HCT116 (cell line): Measurements from ENCODE around the gene IFNA13. TPM values are rescaled to one million over a fixed set of nuclear protein-coding genes. Genes with fewer than 3 reads are reported as not detected.

Experiments used
- ATAC-seq: fragments of 200-7000 bp; cut with Tn5 transposase; 2 replicates; pipeline ENCODE4 v1.9.1; 2020; ENCODE audit warnings: mild to moderate bottlenecking, moderate library complexity
- BruUV-seq: library from RNA; stranded (reverse); fragments of 400-500 nt; replicated peaks from 2 replicates; lab custom pipeline; 2021; lab: Mats Ljungman, UMichigan
- CTCF ChIA-PET: fragments of 300-600 bp; sonication (Branson Sonifier 250); formaldehyde crosslinking; loops from one replicate; lab custom pipeline; 2021; ENCODE audit warnings: antibody characterized with exemption; lab: Charles Lee
- POLR2A ChIA-PET: fragments of 300-600, 350-600 bp; sonication (Branson Sonifier 250); formaldehyde crosslinking; loops from one replicate; lab custom pipeline; 2021; ENCODE audit warnings: antibody characterized with exemption; lab: Charles Lee
- RAD21 ChIA-PET, 2 experiments: fragments of 300-600 bp; sonication (Branson Sonifier 250); formaldehyde crosslinking; loops; one replicate each; lab custom pipeline; 2023; ENCODE audit warnings: low total read pairs in 2 of 2; ENCODE audit not compliant: uncharacterized antibody in 2 of 2, unreplicated experiment in 2 of 2, low non-redundant PET in 1 of 2; lab: Charles Lee
- DNase-seq: peaks from one replicate; pipeline ENCODE4 v3.0.0-alpha.2; 2010; ENCODE audit warnings: low read depth, low spot score
- H2AFZ ChIP-seq: fragments of 200-600 bp; shearing (Covaris generic), sonication (generic); 2 replicates; pipeline ENCODE4 v1.6.1; 2017; ENCODE audit warnings: low read depth, mixed run types, mixed read lengths, antibody characterized with exemption, low read length; ENCODE audit not compliant: poor library complexity, severe bottlenecking
- H3K27ac ChIP-seq: 2 replicates; pipeline ENCODE4 v1.5.1; 2012; ENCODE audit warnings: low read depth, low read length
- H3K27me3 ChIP-seq: fragments of 200-600 bp; sonication (generic); 2 replicates; pipeline ENCODE4 v1.6.1; 2016; ENCODE audit warnings: mixed run types, low read length, mixed read lengths; ENCODE audit not compliant: insufficient read depth
- H3K36me3 ChIP-seq, 2 experiments: fragments of 200-500 bp in 1 of 2; fragments of 200-600 bp in 1 of 2; sonication (Bioruptor generic) in 1 of 2; sonication (generic) in 1 of 2; 2 replicates each; pipeline versions ENCODE4 v1.5.1 to v1.6.1; 2014 to 2016; ENCODE audit warnings: low read length in 2 of 2, inconsistent platforms in 1 of 2, mixed read lengths in 1 of 2, mixed run types in 1 of 2; ENCODE audit not compliant: insufficient read depth in 2 of 2, control insufficient read depth in 1 of 2
- H3K4me1 ChIP-seq, 2 experiments: fragments of 200-600 bp in 1 of 2; sonication (generic) in 1 of 2; 2 replicates each; pipeline versions ENCODE4 v1.5.1 to v1.6.1; 2012 to 2017; ENCODE audit warnings: low read length in 2 of 2, inconsistent platforms in 1 of 2, mild to moderate bottlenecking in 1 of 2, mixed read lengths in 1 of 2, mixed run types in 1 of 2, moderate library complexity in 1 of 2; ENCODE audit not compliant: insufficient read depth in 2 of 2, control insufficient read depth in 1 of 2
- H3K4me2 ChIP-seq: fragments of 200-600 bp; sonication (generic); 2 replicates; pipeline ENCODE4 v1.6.1; 2017; ENCODE audit warnings: mixed run types, low read length, mixed read lengths
- H3K4me3 ChIP-seq, 2 experiments: fragments of 200-600 bp in 1 of 2; sonication (generic) in 1 of 2; replicated peaks in 1 of 2; 2 replicates each; pipeline ENCODE4 v1.5.1; 2011 to 2016; ENCODE audit warnings: low read length in 2 of 2, control low read depth in 1 of 2, low read depth in 1 of 2, mild to moderate bottlenecking in 1 of 2, mixed read lengths in 1 of 2, mixed run types in 1 of 2
- H3K79me2 ChIP-seq: fragments of 200-600 bp; sonication (generic); 2 replicates; pipeline ENCODE4 v1.6.1; 2017; ENCODE audit warnings: mild to moderate bottlenecking, mixed run types, low read length, moderate library complexity, mixed read lengths; ENCODE audit not compliant: insufficient read depth
- H3K9ac ChIP-seq: fragments of 200-600 bp; sonication (generic); 2 replicates; pipeline ENCODE4 v1.6.1; 2016; ENCODE audit warnings: low read length, mixed read lengths
- H3K9me2 ChIP-seq: fragments of 200-600 bp; sonication (generic), shearing (Covaris generic); 2 replicates; pipeline ENCODE4 v1.6.1; 2017; ENCODE audit warnings: mixed run types, mild to moderate bottlenecking, moderate library complexity; ENCODE audit not compliant: insufficient read depth
- H3K9me3 ChIP-seq, 2 experiments: fragments of 200-500 bp in 1 of 2; fragments of 200-600 bp in 1 of 2; sonication (Bioruptor generic) in 1 of 2; sonication (generic) in 1 of 2; 2 replicates each; pipeline ENCODE4 v1.6.1; 2014 to 2017; ENCODE audit warnings: low read length in 2 of 2, mixed read lengths in 2 of 2, inconsistent platforms in 1 of 2, low read depth in 1 of 2, mild to moderate bottlenecking in 1 of 2, mixed run types in 1 of 2, moderate library complexity in 1 of 2; ENCODE audit not compliant: control insufficient read depth in 1 of 2, insufficient read depth in 1 of 2
- H4K20me1 ChIP-seq: fragments of 200-600 bp; sonication (generic), shearing (Covaris generic); 2 replicates; pipeline ENCODE4 v1.6.1; 2017; ENCODE audit warnings: mixed run types, mild to moderate bottlenecking, moderate library complexity; ENCODE audit not compliant: insufficient read depth
- CEBPB ChIP-seq: IDR thresholded peaks from 2 replicates; pipeline ENCODE4 v1.6.1; 2012; ENCODE audit warnings: low read depth
- EGR1 ChIP-seq: IDR thresholded peaks from 2 replicates; pipeline ENCODE4 v1.6.1; 2012; ENCODE audit warnings: low read depth
- ELF1 ChIP-seq: IDR thresholded peaks from 2 replicates; pipeline ENCODE4 v1.6.1; 2012; ENCODE audit warnings: low read depth, borderline replicate concordance
- FOSL1 ChIP-seq: IDR thresholded peaks from 2 replicates; pipeline ENCODE4 v1.6.1; 2012; ENCODE audit warnings: low read depth
- POLR2A ChIP-seq: IDR thresholded peaks from 2 replicates; pipeline ENCODE4 v1.7.0; 2011; ENCODE audit warnings: borderline replicate concordance; ENCODE audit not compliant: insufficient read depth, insufficient read length; ENCODE audit errors: extremely low read depth
- POLR2AphosphoS5 ChIP-seq: IDR thresholded peaks from 2 replicates; pipeline ENCODE4 v1.6.1; 2011; ENCODE audit warnings: mild to moderate bottlenecking, low read depth, low read length, moderate library complexity
- RAD21 ChIP-seq: IDR thresholded peaks from 2 replicates; pipeline ENCODE4 v1.6.1; 2012; ENCODE audit warnings: low read depth, mild to moderate bottlenecking
- TCF7L2 ChIP-seq: IDR thresholded peaks from 2 replicates; pipeline ENCODE4 v1.7.0; 2011; ENCODE audit warnings: borderline replicate concordance, inconsistent platforms; ENCODE audit not compliant: insufficient read depth, insufficient read length; ENCODE audit errors: extremely low read depth
- ZFX ChIP-seq: fragments of 450-650 bp; IDR thresholded peaks from 2 replicates; pipeline ENCODE4 v1.6.1; 2017
- intact Hi-C: fragments of 100-400 bp; cut with micrococcal nuclease; formaldehyde crosslinking; loops from 2 replicates; pipeline ENCODE4 v1.10.0; 2022
- total RNA-seq: library from RNA; stranded (reverse); gene quantifications from one replicate; pipeline ENCODE4 v1.2.1, GENCODE V29; 2021; ENCODE audit not compliant: unreplicated experiment
- TF ChIP-seq, protein P1 (sequence below): IDR thresholded peaks from 2 replicates; pipeline ENCODE4 v1.6.1; 2012
- TF ChIP-seq, protein P2 (sequence below): IDR thresholded peaks from 2 replicates; pipeline ENCODE4 v1.6.1; 2011; ENCODE audit warnings: mild to moderate bottlenecking, low read length, moderate library complexity; ENCODE audit not compliant: insufficient replicate concordance; ENCODE audit errors: extremely low read depth
- TF ChIP-seq, protein P3 (sequence below): IDR thresholded peaks from 2 replicates; pipeline ENCODE4 v1.6.1; 2012

The IFNA13 gene
- total RNA-seq, 1 experiment from 2014 or later: not detected

DNA sequence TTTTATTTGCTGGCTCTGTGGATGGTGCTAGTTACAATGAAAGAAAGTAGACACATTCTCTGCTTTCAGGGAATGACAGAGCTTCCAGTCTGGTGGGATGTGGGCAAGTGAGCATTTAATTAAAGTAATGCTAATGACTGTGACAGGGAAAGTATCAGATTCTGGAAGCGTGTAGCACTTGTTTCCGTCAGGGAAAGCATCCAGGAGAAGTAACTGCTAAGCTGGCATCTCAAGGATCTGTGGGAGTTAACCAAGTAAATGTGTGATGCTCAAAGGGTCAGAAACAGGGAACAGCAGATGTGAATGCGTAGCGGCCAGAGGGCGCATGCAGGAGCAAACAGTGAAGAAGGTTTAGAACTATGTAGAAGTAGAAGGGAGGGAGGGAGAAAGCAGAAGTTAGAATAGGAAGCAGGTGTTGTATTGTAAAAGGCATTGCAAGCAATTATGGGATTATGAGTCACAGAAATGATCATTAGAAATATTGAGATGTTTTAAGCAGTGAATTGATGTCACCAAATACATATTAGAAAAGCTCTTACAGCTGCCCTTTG is 44.9 kb downstream of the IFNA13 start:
- no peak for ATAC-seq
- H3K36me3 ChIP-seq: 0 out of 4 replicates have a peak, but pooled peaks cover 0 to 5% of the 10 kb centered on the region in 2 experiments
- no peak overlapping the region for H3K27ac ChIP-seq
- no peak overlapping the region for H3K9ac ChIP-seq
- ChIA-PET RAD21 (no interaction called here), POLR2A (interaction anchor here (0.7 kb wide), 1 partner anchor 63 kb away, joined by 3 read pairs; no protein-coding TSS in a partner anchor), CTCF (no interaction called here)
- TF ChIP-seq POLR2A (no peak), EGR1 (no peak), ZFX (no peak)
- TF ChIP-seq, protein P1, sequence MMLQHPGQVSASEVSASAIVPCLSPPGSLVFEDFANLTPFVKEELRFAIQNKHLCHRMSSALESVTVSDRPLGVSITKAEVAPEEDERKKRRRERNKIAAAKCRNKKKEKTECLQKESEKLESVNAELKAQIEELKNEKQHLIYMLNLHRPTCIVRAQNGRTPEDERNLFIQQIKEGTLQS: no peak
- BruUV-seq: no TSS peak
- H3K4me2 ChIP-seq: no peak overlapping the region
- intact Hi-C loops: no loop called here
- peaks cover 0 to 4% of the 10 kb centered on the region in 2 experiments; a peak in 1 of 4 replicates for H3K4me1 ChIP-seq
- peaks cover 28% of the 10 kb centered on the region for H3K79me2 ChIP-seq
- H3K9me3 ChIP-seq: no peaks in the 10 kb centered on the region
- peaks cover 5% of the 10 kb centered on the region; the same call in 1 of the 2 replicates for H4K20me1 ChIP-seq
- no peak overlapping the region for H3K4me3 ChIP-seq
- no peak overlapping the region for H2AFZ ChIP-seq
- no peaks in the 10 kb centered on the region for H3K27me3 ChIP-seq
- H3K9me2 ChIP-seq: no peaks in the 10 kb centered on the region
- no peak for DNase-seq

DNA sequence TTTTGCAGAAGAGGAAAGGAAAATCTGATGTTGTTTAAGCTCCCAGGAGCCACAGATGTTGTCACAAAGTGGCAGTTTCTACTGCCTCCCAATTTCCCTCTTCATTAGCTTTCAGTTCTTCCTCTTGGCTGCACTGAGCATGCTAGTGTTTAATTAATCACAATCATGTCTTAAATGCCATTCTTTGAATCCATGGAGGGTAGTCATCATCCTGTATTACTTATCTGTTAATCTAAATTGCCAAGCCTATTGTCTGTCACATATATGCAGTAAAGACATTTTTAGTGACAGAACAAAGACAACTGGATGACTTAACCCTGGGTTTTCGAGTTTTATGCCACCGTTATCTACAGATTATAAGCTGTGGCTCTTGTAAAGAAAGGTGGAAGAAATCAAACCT is 47.4 kb downstream of the IFNA13 start:
- H2AFZ ChIP-seq: no peak overlapping the region
- peaks cover 3 to 10% of the 10 kb centered on the region in 2 experiments; a peak in 3 of 4 replicates for H3K4me1 ChIP-seq
- BruUV-seq: no TSS peak
- ATAC-seq: no peak
- intact Hi-C loops: no loop called here
- H3K4me3 ChIP-seq: no peak overlapping the region
- no peak overlapping the region for H3K27ac ChIP-seq
- 0 out of 4 replicates have a peak, but pooled peaks cover 0 to 5% of the 10 kb centered on the region in 2 experiments for H3K36me3 ChIP-seq
- no peak overlapping the region for H3K9ac ChIP-seq
- H3K4me2 ChIP-seq: no peak overlapping the region
- RAD21 ChIA-PET: no interaction called here
- TF ChIP-seq CEBPB (no peak), RAD21 (no peak), POLR2AphosphoS5 (no peak), ELF1 (no peak), POLR2A (no peak), TCF7L2 (no peak), FOSL1 (no peak), ZFX (no peak)
- TF ChIP-seq, protein P2, sequence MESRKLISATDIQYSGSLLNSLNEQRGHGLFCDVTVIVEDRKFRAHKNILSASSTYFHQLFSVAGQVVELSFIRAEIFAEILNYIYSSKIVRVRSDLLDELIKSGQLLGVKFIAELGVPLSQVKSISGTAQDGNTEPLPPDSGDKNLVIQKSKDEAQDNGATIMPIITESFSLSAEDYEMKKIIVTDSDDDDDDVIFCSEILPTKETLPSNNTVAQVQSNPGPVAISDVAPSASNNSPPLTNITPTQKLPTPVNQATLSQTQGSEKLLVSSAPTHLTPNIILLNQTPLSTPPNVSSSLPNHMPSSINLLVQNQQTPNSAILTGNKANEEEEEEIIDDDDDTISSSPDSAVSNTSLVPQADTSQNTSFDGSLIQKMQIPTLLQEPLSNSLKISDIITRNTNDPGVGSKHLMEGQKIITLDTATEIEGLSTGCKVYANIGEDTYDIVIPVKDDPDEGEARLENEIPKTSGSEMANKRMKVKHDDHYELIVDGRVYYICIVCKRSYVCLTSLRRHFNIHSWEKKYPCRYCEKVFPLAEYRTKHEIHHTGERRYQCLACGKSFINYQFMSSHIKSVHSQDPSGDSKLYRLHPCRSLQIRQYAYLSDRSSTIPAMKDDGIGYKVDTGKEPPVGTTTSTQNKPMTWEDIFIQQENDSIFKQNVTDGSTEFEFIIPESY: no peak
- TF ChIP-seq, protein P3, sequence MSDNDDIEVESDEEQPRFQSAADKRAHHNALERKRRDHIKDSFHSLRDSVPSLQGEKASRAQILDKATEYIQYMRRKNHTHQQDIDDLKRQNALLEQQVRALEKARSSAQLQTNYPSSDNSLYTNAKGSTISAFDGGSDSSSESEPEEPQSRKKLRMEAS: no peak
- no peaks in the 10 kb centered on the region for H3K27me3 ChIP-seq
- H3K9me3 ChIP-seq: no peaks in the 10 kb centered on the region
- peaks cover 4% of the 10 kb centered on the region for H3K79me2 ChIP-seq
- H4K20me1 ChIP-seq: no peaks in the 10 kb centered on the region
- CTCF ChIA-PET: interaction anchor here (0.9 to 3.3 kb wide), 3 partner anchors 76 to 135 kb away, joined by 5 to 12 read pairs (median 12); no protein-coding TSS in a partner anchor
- DNase-seq: no peak
- POLR2A ChIA-PET: interaction anchor here (0.9 kb wide), 1 partner anchor 15 kb away, joined by 5 read pairs; the partner anchor contains the start of gene KLHL9
- no peaks in the 10 kb centered on the region for H3K9me2 ChIP-seq
